Caco-2 (cell line): ENCODE results near the gene KIF26B. TPM values are rescaled to one million over a fixed set of nuclear protein-coding genes. Genes with fewer than 3 reads are reported as not detected.

Experiments used
- BruUV-seq: library from RNA; stranded (reverse); fragments of 400-500 nt; replicated peaks from 2 replicates; lab custom pipeline; 2021; lab: Mats Ljungman, UMichigan
- CTCF ChIA-PET: fragments of 300-600 bp; sonication (Branson Sonifier 250); formaldehyde crosslinking; loops from one replicate; lab custom pipeline; 2022; ENCODE audit warnings: antibody characterized with exemption; lab: Charles Lee
- POLR2A ChIA-PET: fragments of 300-600 bp; sonication (Branson Sonifier 250); formaldehyde crosslinking; loops from one replicate; lab custom pipeline; 2022; ENCODE audit warnings: antibody characterized with exemption; lab: Charles Lee
- DNase-seq, 2 experiments: peaks; one replicate each; pipeline versions ENCODE4 v3.0.0 to v3.0.0-alpha.2; 2020 to 2022
- H3K27me3 ChIP-seq: replicated peaks from 2 replicates; pipeline ENCODE4 v1.6.0; 2011; ENCODE audit warnings: low read length; ENCODE audit not compliant: control insufficient read depth, insufficient read depth
- H3K36me3 ChIP-seq: 2 replicates; pipeline ENCODE4 v1.5.1; 2011; ENCODE audit warnings: low read length; ENCODE audit not compliant: control insufficient read depth, insufficient read depth
- H3K4me1 ChIP-seq: fragments of 250-450 bp; sonication (Bioruptor Pico); 2 replicates; pipeline ENCODE4 v1.5.1; 2020; ENCODE audit warnings: mild to moderate bottlenecking
- H3K4me3 ChIP-seq: 2 replicates; pipeline ENCODE4 v1.5.1; 2011; ENCODE audit warnings: low read depth, mild to moderate bottlenecking, control low read depth, low read length
- H3K9me3 ChIP-seq: fragments of 250-450 bp; sonication (Bioruptor Pico); 2 replicates; pipeline ENCODE4 v1.5.1; 2020; ENCODE audit warnings: mild to moderate bottlenecking, moderate library complexity
- H3K27ac Mint-ChIP-seq: one replicate; pipeline ENCODE4 v1.8.0; 2022; ENCODE audit warnings: mixed read lengths; ENCODE audit not compliant: unreplicated experiment
- H3K27me3 Mint-ChIP-seq: one replicate; pipeline ENCODE4 v1.8.0; 2022; ENCODE audit warnings: mixed read lengths; ENCODE audit not compliant: insufficient read depth, unreplicated experiment
- H3K36me3 Mint-ChIP-seq: one replicate; pipeline ENCODE4 v1.8.0; 2022; ENCODE audit warnings: mild to moderate bottlenecking, mixed read lengths; ENCODE audit not compliant: insufficient read depth, unreplicated experiment
- H3K4me1 Mint-ChIP-seq: one replicate; pipeline ENCODE4 v1.8.0; 2022; ENCODE audit warnings: low read depth, mixed read lengths; ENCODE audit not compliant: unreplicated experiment
- H3K4me3 Mint-ChIP-seq: one replicate; pipeline ENCODE4 v1.8.0; 2022; ENCODE audit warnings: mild to moderate bottlenecking, moderate library complexity, mixed read lengths; ENCODE audit not compliant: unreplicated experiment
- H3K9me3 Mint-ChIP-seq: one replicate; pipeline ENCODE4 v1.8.0; 2022; ENCODE audit warnings: mixed read lengths; ENCODE audit not compliant: unreplicated experiment
- intact Hi-C: fragments of 100-400 bp; cut with micrococcal nuclease; formaldehyde crosslinking; loops from one replicate; pipeline ENCODE4 v1.10.0; 2022; ENCODE audit not compliant: unreplicated experiment
- total RNA-seq: library from RNA; stranded (reverse); gene quantifications from 2 replicates; pipeline ENCODE4 v1.2.3, GENCODE V29; 2022
- TF ChIP-seq, protein P1 (sequence below), 2 experiments: fragments of 200-600 bp in 1 of 2; IDR thresholded peaks; 1 replicate in 1 of 2; 2 replicates in 1 of 2; pipeline versions ENCODE4 v1.5.1 to v1.8.0; 2011 to 2022; ENCODE audit warnings: antibody characterized with exemption in 1 of 2, control low read depth in 1 of 2, inconsistent platforms in 1 of 2, low read depth in 1 of 2, low read length in 1 of 2, mild to moderate bottlenecking in 1 of 2, moderate library complexity in 1 of 2; ENCODE audit not compliant: insufficient read depth in 1 of 2, severe bottlenecking in 1 of 2, unreplicated experiment in 1 of 2

Gene KIF26B
- total RNA-seq, 1 experiment from 2014 or later: 4.9 TPM

DNA sequence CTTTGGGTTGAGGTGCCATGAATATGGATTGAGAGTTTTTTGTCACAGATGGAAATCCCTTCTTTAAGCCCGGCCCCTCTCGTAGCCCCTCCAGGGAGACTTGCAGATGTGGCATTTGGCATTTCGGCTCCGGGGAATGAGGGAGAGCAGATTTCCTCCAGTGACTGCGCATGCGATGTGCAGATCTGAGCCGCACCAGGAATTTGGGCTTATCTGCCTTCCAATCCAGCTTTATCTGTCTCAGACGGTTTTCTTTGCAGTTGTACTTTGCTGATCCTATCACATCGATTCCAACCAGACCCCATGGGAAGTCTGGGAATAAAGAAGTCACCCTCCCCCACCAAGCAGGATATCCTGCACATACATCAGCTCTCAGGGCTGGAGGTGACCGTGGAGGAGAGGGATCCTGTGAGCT lies 11.7 kb downstream of the KIF26B start:
- Histone ChIP-seq H3K4me1 (no peaks in the 10 kb centered on the region), H3K9me3 (no peaks in the 10 kb centered on the region), H3K27me3 (no peaks in the 10 kb centered on the region), H3K4me3 (no peak overlapping the region), H3K36me3 (no peaks in the 10 kb centered on the region)
- DNase-seq: no peak
- CTCF ChIA-PET: no interaction called here
- H3K27ac Mint-ChIP-seq: no peak overlapping the region
- no peaks in the 10 kb centered on the region for H3K4me1 Mint-ChIP-seq
- no TSS peak for BruUV-seq
- no peaks in the 10 kb centered on the region for H3K36me3 Mint-ChIP-seq
- POLR2A ChIA-PET: no interaction called here
- H3K4me3 Mint-ChIP-seq: no peak overlapping the region
- intact Hi-C loops: no loop called here
- H3K9me3 Mint-ChIP-seq: no peaks in the 10 kb centered on the region
- TF ChIP-seq, protein P1, sequence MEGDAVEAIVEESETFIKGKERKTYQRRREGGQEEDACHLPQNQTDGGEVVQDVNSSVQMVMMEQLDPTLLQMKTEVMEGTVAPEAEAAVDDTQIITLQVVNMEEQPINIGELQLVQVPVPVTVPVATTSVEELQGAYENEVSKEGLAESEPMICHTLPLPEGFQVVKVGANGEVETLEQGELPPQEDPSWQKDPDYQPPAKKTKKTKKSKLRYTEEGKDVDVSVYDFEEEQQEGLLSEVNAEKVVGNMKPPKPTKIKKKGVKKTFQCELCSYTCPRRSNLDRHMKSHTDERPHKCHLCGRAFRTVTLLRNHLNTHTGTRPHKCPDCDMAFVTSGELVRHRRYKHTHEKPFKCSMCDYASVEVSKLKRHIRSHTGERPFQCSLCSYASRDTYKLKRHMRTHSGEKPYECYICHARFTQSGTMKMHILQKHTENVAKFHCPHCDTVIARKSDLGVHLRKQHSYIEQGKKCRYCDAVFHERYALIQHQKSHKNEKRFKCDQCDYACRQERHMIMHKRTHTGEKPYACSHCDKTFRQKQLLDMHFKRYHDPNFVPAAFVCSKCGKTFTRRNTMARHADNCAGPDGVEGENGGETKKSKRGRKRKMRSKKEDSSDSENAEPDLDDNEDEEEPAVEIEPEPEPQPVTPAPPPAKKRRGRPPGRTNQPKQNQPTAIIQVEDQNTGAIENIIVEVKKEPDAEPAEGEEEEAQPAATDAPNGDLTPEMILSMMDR (IDR thresholded peaks at IDR 0.05; ENCODE audit: insufficient read depth in 1 of 2, low read depth in 1 of 2, low read length in 1 of 2, severe bottlenecking in 1 of 2, unreplicated experiment in 1 of 2): no peak
- H3K27me3 Mint-ChIP-seq: no peaks in the 10 kb centered on the region

DNA sequence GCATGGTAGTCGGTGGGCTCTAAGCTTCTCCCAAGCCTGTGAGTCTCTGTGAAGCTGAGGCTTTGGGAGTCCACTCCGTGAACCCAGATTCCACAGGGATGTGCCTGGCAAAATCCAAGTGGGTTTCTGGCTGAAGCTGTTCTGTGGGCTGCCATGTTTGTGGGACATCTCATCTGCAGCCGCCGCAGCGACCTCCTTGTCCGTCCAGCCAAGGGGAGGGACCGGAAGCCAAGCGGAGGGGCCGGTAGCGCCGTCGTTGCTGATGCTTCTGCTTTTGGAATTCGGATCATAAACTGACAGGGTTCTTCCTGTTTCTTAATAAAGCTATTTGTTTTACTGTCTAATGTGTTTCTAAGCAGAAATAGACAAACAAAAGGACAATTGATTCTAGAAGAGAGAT lies 13.3 kb downstream of the KIF26B start:
- H3K27me3 ChIP-seq: no peaks in the 10 kb centered on the region
- Mint-ChIP-seq H3K4me3 (no peak overlapping the region), H3K36me3 (peaks cover 6% of the 10 kb centered on the region), H3K27ac (no peak overlapping the region), H3K4me1 (peaks cover 5% of the 10 kb centered on the region), H3K27me3 (no peaks in the 10 kb centered on the region), H3K9me3 (peaks cover 8% of the 10 kb centered on the region)
- POLR2A ChIA-PET: no interaction called here
- H3K4me3 ChIP-seq: no peak overlapping the region
- no TSS peak for BruUV-seq
- TF ChIP-seq, protein P1 (IDR thresholded peaks at IDR 0.05; ENCODE audit: insufficient read depth in 1 of 2, low read depth in 1 of 2, low read length in 1 of 2, severe bottlenecking in 1 of 2, unreplicated experiment in 1 of 2): no peak
- H3K9me3 ChIP-seq: no peaks in the 10 kb centered on the region
- DNase-seq: no peak
- no peaks in the 10 kb centered on the region for H3K4me1 ChIP-seq
- intact Hi-C loops: no loop called here
- CTCF ChIA-PET: interaction anchor here (0.6 to 1.2 kb wide), 2 partner anchors 11 to 12 kb away, joined by 3 to 5 read pairs; no protein-coding TSS in a partner anchor
- H3K36me3 ChIP-seq: no peaks in the 10 kb centered on the region

DNA sequence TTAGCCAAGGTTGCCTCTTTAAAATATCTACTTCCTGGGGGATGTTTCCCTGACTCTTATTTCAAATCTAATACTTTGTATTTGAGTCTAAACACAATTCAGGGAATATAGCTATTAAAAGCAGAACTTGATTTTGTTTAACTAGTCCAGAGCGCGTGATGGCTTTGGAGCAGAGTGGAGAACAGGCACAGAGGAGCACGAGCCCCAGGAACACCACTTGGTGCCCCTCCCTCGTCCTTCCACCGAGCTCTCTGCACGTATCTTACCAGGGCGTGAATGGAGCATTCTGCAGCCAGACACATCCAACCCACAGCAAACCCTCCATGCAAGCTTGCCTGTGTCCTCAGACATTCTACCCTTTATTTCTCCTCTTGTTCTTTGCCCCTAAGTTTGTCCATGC lies 14.1 kb downstream of the KIF26B start:
- Histone ChIP-seq H3K4me1 (no peaks in the 10 kb centered on the region), H3K9me3 (no peaks in the 10 kb centered on the region), H3K4me3 (no peak overlapping the region), H3K36me3 (no peaks in the 10 kb centered on the region), H3K27me3 (no peaks in the 10 kb centered on the region)
- no TSS peak for BruUV-seq
- Mint-ChIP-seq H3K36me3 (peaks cover 6% of the 10 kb centered on the region), H3K27ac (no peak overlapping the region), H3K4me3 (no peak overlapping the region), H3K9me3 (peaks cover 8% of the 10 kb centered on the region), H3K27me3 (no peaks in the 10 kb centered on the region), H3K4me1 (peaks cover 9% of the 10 kb centered on the region)
- intact Hi-C loops: no loop called here
- ChIA-PET POLR2A (no interaction called here), CTCF (no interaction called here)
- TF ChIP-seq, protein P1 (IDR thresholded peaks at IDR 0.05; ENCODE audit: insufficient read depth in 1 of 2, low read depth in 1 of 2, low read length in 1 of 2, severe bottlenecking in 1 of 2, unreplicated experiment in 1 of 2): no peak
- no peak for DNase-seq
